WTC11 (cell line): ENCODE measurements around the gene CD276. TPM values are rescaled to one million over a fixed set of nuclear protein-coding genes. Genes with fewer than 3 reads are reported as not detected.

Source experiments
- ATAC-seq: fragments of 200-7000 bp; cut with Tn5 transposase; 2 replicates; pipeline ENCODE4 v1.10.0; 2021; ENCODE audit warnings: mild to moderate bottlenecking, moderate library complexity
- CTCF ChIA-PET: fragments of 300-600 bp; sonication (Branson Sonifier 250); formaldehyde crosslinking; loops from one replicate; lab custom pipeline; 2021; ENCODE audit warnings: antibody characterized with exemption; lab: Charles Lee
- POLR2A ChIA-PET: fragments of 350-600 bp; sonication (Branson Sonifier 250); formaldehyde crosslinking; loops from one replicate; lab custom pipeline; 2021; ENCODE audit warnings: antibody characterized with exemption; lab: Charles Lee
- DNase-seq: peaks from one replicate; pipeline ENCODE4 v3.0.0; 2021; ENCODE audit warnings: low spot score
- H3K27ac Mint-ChIP-seq: 2 replicates; pipeline ENCODE4 v1.8.0; 2021; ENCODE audit warnings: mixed read lengths
- H3K27me3 Mint-ChIP-seq: 2 replicates; pipeline ENCODE4 v1.8.0; 2021; ENCODE audit warnings: low read depth, mild to moderate bottlenecking, moderate library complexity, mixed read lengths
- H3K36me3 Mint-ChIP-seq: 2 replicates; pipeline ENCODE4 v1.8.0; 2021; ENCODE audit warnings: mixed read lengths
- H3K4me1 Mint-ChIP-seq: 2 replicates; pipeline ENCODE4 v1.8.0; 2022; ENCODE audit warnings: mixed read lengths
- H3K4me3 Mint-ChIP-seq: 2 replicates; pipeline ENCODE4 v1.8.0; 2021; ENCODE audit warnings: mild to moderate bottlenecking, moderate library complexity, mixed read lengths
- H3K9me3 Mint-ChIP-seq: 2 replicates; pipeline ENCODE4 v1.8.0; 2021; ENCODE audit warnings: mixed read lengths
- ATF1 ChIP-seq: sonication (generic); formaldehyde crosslinking; IDR thresholded peaks from 2 replicates; pipeline ENCODE4 v1.8.1; 2023; ENCODE audit warnings: mild to moderate bottlenecking, moderate library complexity, missing genetic modification reagents
- ELF4 ChIP-seq: sonication (generic); formaldehyde crosslinking; IDR thresholded peaks from 2 replicates; pipeline ENCODE4 v1.8.1; 2022; ENCODE audit warnings: low read depth, mild to moderate bottlenecking, moderate library complexity, missing genetic modification reagents
- ETV6 ChIP-seq: sonication (generic); formaldehyde crosslinking; IDR thresholded peaks from 2 replicates; pipeline ENCODE4 v1.8.1; 2022; ENCODE audit warnings: mild to moderate bottlenecking, missing genetic modification reagents
- GRHL2 ChIP-seq: fragments of 250-450 bp; sonication (Bioruptor Pico); IDR thresholded peaks from 2 replicates; pipeline ENCODE4 v1.8.0; 2022; ENCODE audit warnings: mild to moderate bottlenecking, moderate library complexity; ENCODE audit not compliant: insufficient replicate concordance, severe bottlenecking
- IRF2 ChIP-seq: sonication (generic); formaldehyde crosslinking; IDR thresholded peaks from 2 replicates; pipeline ENCODE4 v1.8.0; 2022; ENCODE audit warnings: low read depth, missing genetic modification reagents, borderline replicate concordance
- NFATC4 ChIP-seq: fragments of 250-450 bp; sonication (Bioruptor Pico); IDR thresholded peaks from 2 replicates; pipeline ENCODE4 v1.9.0; 2021; ENCODE audit warnings: mild to moderate bottlenecking
- NFE2L1 ChIP-seq: sonication (generic); formaldehyde crosslinking; IDR thresholded peaks from 2 replicates; pipeline ENCODE4 v1.8.1; 2023; ENCODE audit warnings: missing genetic modification reagents
- NR1H2 ChIP-seq: sonication (generic); formaldehyde crosslinking; IDR thresholded peaks from 2 replicates; pipeline ENCODE4 v1.9.0; 2021; ENCODE audit warnings: mild to moderate bottlenecking, moderate library complexity, missing genetic modification reagents
- STAT6 ChIP-seq: sonication (generic); formaldehyde crosslinking; conservative IDR thresholded peaks from 2 replicates; pipeline ENCODE4 v1.8.1; 2023; ENCODE audit warnings: mild to moderate bottlenecking, low read depth, missing genetic modification reagents, moderate library complexity
- TEAD4 ChIP-seq: sonication (generic); formaldehyde crosslinking; IDR thresholded peaks from 2 replicates; pipeline ENCODE4 v1.8.0; 2022; ENCODE audit warnings: mild to moderate bottlenecking, missing genetic modification reagents
- USF2 ChIP-seq: sonication (generic); formaldehyde crosslinking; IDR thresholded peaks from 2 replicates; pipeline ENCODE4 v1.8.1; 2023; ENCODE audit warnings: mild to moderate bottlenecking, missing genetic modification reagents, moderate library complexity
- ZBTB21 ChIP-seq: sonication (generic); formaldehyde crosslinking; IDR thresholded peaks from 2 replicates; pipeline ENCODE4 v1.8.1; 2023; ENCODE audit warnings: mild to moderate bottlenecking, missing genetic modification reagents, borderline replicate concordance
- ZMAT4 ChIP-seq: fragments of 250-450 bp; sonication (Bioruptor Pico); IDR thresholded peaks from 2 replicates; pipeline ENCODE4 v1.9.0; 2021; ENCODE audit warnings: mild to moderate bottlenecking
- ZNF219 ChIP-seq: sonication (generic); formaldehyde crosslinking; IDR thresholded peaks from 2 replicates; pipeline ENCODE4 v1.8.0; 2023; ENCODE audit warnings: missing genetic modification reagents, mild to moderate bottlenecking, borderline replicate concordance
- ZNF232 ChIP-seq: sonication (generic); formaldehyde crosslinking; IDR thresholded peaks from 2 replicates; pipeline ENCODE4 v1.8.0; 2022; ENCODE audit warnings: mild to moderate bottlenecking, missing genetic modification reagents
- ZNF317 ChIP-seq: sonication (generic); formaldehyde crosslinking; IDR thresholded peaks from 2 replicates; pipeline ENCODE4 v1.8.1; 2023; ENCODE audit warnings: low read depth, mild to moderate bottlenecking, moderate library complexity, missing genetic modification reagents, borderline replicate concordance
- ZNF512 ChIP-seq: sonication (generic); formaldehyde crosslinking; IDR thresholded peaks from 2 replicates; pipeline ENCODE4 v1.8.1; 2022; ENCODE audit warnings: missing genetic modification reagents, borderline replicate concordance
- total RNA-seq: library from RNA; stranded (reverse); gene quantifications from 3 replicates; pipeline ENCODE4 v1.2.3, GENCODE V29; 2021
- TF ChIP-seq, protein P1 (sequence below): fragments of 200-600 bp; IDR thresholded peaks from 2 replicates; pipeline ENCODE4 v1.8.0; 2022; ENCODE audit warnings: antibody characterized with exemption
- TF ChIP-seq, protein P2 (sequence below): sonication (generic); formaldehyde crosslinking; IDR thresholded peaks from 2 replicates; pipeline ENCODE4 v1.8.0; 2022; ENCODE audit warnings: mild to moderate bottlenecking, missing genetic modification reagents
- TF ChIP-seq, protein P3 (sequence below): sonication (generic); formaldehyde crosslinking; conservative IDR thresholded peaks from 2 replicates; pipeline ENCODE4 v1.8.1; 2022; ENCODE audit warnings: mild to moderate bottlenecking, missing genetic modification reagents
- TF ChIP-seq, protein P4 (sequence below): sonication (generic); formaldehyde crosslinking; IDR thresholded peaks from 2 replicates; pipeline ENCODE4 v1.8.1; 2023; ENCODE audit warnings: mild to moderate bottlenecking, moderate library complexity, missing genetic modification reagents
- TF ChIP-seq, protein P5 (sequence below): fragments of 250-450 bp; sonication (Bioruptor Pico); IDR thresholded peaks from 2 replicates; pipeline ENCODE4 v1.8.0; 2021; ENCODE audit warnings: mild to moderate bottlenecking

CD276 gene
- total RNA-seq, 1 experiment from 2014 or later: 153 TPM

GRCh38 chr15:73717802-73718201 is 33.6 kb downstream of the CD276 start:
- ChIA-PET CTCF (interaction anchor here (0.6 to 8.6 kb wide), 23 partner anchors 10 to 412 kb away, joined by 3 to 66 read pairs (median 4); partner anchors contain the start of gene INSYN1), POLR2A (no interaction called here)
- peak; percentile 49 for DNase-seq
- H3K27me3 Mint-ChIP-seq: no peaks in the 10 kb centered on the region; the same call in 1 of the 2 replicates
- no peak for TF ChIP-seq ATF1 (CRISPR knock-in tag)
- TF ChIP-seq, protein P1, sequence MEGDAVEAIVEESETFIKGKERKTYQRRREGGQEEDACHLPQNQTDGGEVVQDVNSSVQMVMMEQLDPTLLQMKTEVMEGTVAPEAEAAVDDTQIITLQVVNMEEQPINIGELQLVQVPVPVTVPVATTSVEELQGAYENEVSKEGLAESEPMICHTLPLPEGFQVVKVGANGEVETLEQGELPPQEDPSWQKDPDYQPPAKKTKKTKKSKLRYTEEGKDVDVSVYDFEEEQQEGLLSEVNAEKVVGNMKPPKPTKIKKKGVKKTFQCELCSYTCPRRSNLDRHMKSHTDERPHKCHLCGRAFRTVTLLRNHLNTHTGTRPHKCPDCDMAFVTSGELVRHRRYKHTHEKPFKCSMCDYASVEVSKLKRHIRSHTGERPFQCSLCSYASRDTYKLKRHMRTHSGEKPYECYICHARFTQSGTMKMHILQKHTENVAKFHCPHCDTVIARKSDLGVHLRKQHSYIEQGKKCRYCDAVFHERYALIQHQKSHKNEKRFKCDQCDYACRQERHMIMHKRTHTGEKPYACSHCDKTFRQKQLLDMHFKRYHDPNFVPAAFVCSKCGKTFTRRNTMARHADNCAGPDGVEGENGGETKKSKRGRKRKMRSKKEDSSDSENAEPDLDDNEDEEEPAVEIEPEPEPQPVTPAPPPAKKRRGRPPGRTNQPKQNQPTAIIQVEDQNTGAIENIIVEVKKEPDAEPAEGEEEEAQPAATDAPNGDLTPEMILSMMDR: peak; percentile 41
- no peaks in the 10 kb centered on the region for H3K4me1 Mint-ChIP-seq
- no peak overlapping the region for H3K27ac Mint-ChIP-seq
- H3K4me3 Mint-ChIP-seq: no peak overlapping the region
- H3K36me3 Mint-ChIP-seq: peaks cover 14% of the 10 kb centered on the region
- peak; percentile 62; the same call in 1 of the 2 replicates for ATAC-seq
- no peaks in the 10 kb centered on the region for H3K9me3 Mint-ChIP-seq

- TF ChIP-seq NFE2L1 (no peak), ETV6 (no peak), GRHL2 (CRISPR knock-in tag) (no peak), ZNF219 (CRISPR knock-in tag) (no peak), NFATC4 (CRISPR knock-in tag) (no peak), ELF4 (CRISPR knock-in tag) (no peak), ZMAT4 (CRISPR knock-in tag) (no peak), ZBTB21 (CRISPR knock-in tag) (no peak), ZNF232 (CRISPR knock-in tag) (no peak), IRF2 (CRISPR knock-in tag) (no peak), ZNF317 (CRISPR knock-in tag) (no peak), STAT6 (CRISPR knock-in tag) (no peak), TEAD4 (CRISPR knock-in tag) (no peak), NR1H2 (CRISPR knock-in tag) (no peak), USF2 (CRISPR knock-in tag) (no peak), ZNF512 (CRISPR knock-in tag) (no peak)
- TF ChIP-seq, protein P2, sequence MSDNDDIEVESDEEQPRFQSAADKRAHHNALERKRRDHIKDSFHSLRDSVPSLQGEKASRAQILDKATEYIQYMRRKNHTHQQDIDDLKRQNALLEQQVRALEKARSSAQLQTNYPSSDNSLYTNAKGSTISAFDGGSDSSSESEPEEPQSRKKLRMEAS (CRISPR knock-in tag): no peak
- TF ChIP-seq, protein P3, sequence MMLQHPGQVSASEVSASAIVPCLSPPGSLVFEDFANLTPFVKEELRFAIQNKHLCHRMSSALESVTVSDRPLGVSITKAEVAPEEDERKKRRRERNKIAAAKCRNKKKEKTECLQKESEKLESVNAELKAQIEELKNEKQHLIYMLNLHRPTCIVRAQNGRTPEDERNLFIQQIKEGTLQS (CRISPR knock-in tag): no peak
- TF ChIP-seq, protein P4, sequence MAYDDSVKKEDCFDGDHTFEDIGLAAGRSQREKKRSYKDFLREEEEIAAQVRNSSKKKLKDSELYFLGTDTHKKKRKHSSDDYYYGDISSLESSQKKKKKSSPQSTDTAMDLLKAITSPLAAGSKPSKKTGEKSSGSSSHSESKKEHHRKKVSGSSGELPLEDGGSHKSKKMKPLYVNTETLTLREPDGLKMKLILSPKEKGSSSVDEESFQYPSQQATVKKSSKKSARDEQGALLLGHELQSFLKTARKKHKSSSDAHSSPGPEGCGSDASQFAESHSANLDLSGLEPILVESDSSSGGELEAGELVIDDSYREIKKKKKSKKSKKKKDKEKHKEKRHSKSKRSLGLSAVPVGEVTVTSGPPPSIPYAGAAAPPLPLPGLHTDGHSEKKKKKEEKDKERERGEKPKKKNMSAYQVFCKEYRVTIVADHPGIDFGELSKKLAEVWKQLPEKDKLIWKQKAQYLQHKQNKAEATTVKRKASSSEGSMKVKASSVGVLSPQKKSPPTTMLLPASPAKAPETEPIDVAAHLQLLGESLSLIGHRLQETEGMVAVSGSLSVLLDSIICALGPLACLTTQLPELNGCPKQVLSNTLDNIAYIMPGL: no peak
- TF ChIP-seq, protein P5, sequence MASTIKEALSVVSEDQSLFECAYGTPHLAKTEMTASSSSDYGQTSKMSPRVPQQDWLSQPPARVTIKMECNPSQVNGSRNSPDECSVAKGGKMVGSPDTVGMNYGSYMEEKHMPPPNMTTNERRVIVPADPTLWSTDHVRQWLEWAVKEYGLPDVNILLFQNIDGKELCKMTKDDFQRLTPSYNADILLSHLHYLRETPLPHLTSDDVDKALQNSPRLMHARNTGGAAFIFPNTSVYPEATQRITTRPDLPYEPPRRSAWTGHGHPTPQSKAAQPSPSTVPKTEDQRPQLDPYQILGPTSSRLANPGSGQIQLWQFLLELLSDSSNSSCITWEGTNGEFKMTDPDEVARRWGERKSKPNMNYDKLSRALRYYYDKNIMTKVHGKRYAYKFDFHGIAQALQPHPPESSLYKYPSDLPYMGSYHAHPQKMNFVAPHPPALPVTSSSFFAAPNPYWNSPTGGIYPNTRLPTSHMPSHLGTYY: no peak
- TF ChIP-seq, all 79 proteins: peak for 0
- DNase-seq (no peak), ATAC-seq (no peak)
- Mint-ChIP-seq H3K4me3 (no peak overlapping the region), H3K4me1 (no peaks in the 10 kb centered on the region), H3K36me3 (peaks cover 6% of the 10 kb centered on the region), H3K9me3 (no peaks in the 10 kb centered on the region), H3K27ac (no peak overlapping the region), H3K27me3 (no peaks in the 10 kb centered on the region; the same call in 1 of the 2 replicates)
- ChIA-PET POLR2A (no interaction called here), CTCF (interaction anchor here (0.9 to 8.6 kb wide), 5 partner anchors 15 to 148 kb away, joined by 5 to 66 read pairs (median 6); no protein-coding TSS in a partner anchor)
These were observed 34.5 kb downstream of the CD276 start for GRCh38 chr15:73718694-73719093.
